Keratinocyte (primary cell): ENCODE results near the gene STEAP1. TPM values are rescaled to one million over a fixed set of nuclear protein-coding genes. Genes with fewer than 3 reads are reported as not detected.

ENCODE experiments used
- DNase-seq: peaks from one replicate; pipeline ENCODE4 v3.0.0-alpha.2; 2011; ENCODE audit warnings: low read depth, missing footprints, low spot score
- FAIRE-seq: peaks from 2 replicates; lab custom pipeline; 2011; peaks lifted over from hg19 to GRCh38; lab: Jason Lieb, UNC
- H2AFZ ChIP-seq: 2 replicates; pipeline ENCODE4 v1.6.0; 2012; ENCODE audit warnings: low read length, control low read depth, inconsistent platforms; ENCODE audit not compliant: control insufficient read depth
- H3K27ac ChIP-seq: 2 replicates; pipeline ENCODE4 v1.5.1; 2011; ENCODE audit warnings: low read length; ENCODE audit not compliant: control insufficient read depth, insufficient read depth
- H3K27me3 ChIP-seq: 3 replicates; pipeline ENCODE4 v1.6.0; 2011; ENCODE audit warnings: low read length; ENCODE audit not compliant: control insufficient read depth, insufficient read depth; ENCODE audit errors: extremely low read depth
- H3K36me3 ChIP-seq, 2 experiments: 2 replicates in 1 of 2; 3 replicates in 1 of 2; pipeline ENCODE4 v1.5.1; 2011; ENCODE audit warnings: low read length in 2 of 2, mild to moderate bottlenecking in 1 of 2; ENCODE audit not compliant: control insufficient read depth in 2 of 2, insufficient read depth in 2 of 2; ENCODE audit errors: extremely low read depth in 1 of 2
- H3K4me1 ChIP-seq: 3 replicates; pipeline ENCODE4 v1.5.1; 2011; ENCODE audit warnings: low read length; ENCODE audit not compliant: control insufficient read depth, insufficient read depth; ENCODE audit errors: extremely low read depth
- H3K4me2 ChIP-seq: 3 replicates; pipeline ENCODE4 v1.6.0; 2011; ENCODE audit warnings: low read depth, low read length; ENCODE audit not compliant: control insufficient read depth, insufficient read depth; ENCODE audit errors: extremely low read depth
- H3K4me3 ChIP-seq, 3 experiments: fragments of 200-600 bp in 1 of 3; sonication (generic) in 1 of 3; 2 replicates in 2 of 3; 3 replicates in 1 of 3; pipeline ENCODE4 v1.5.1; 2011 to 2016; ENCODE audit warnings: low read length in 3 of 3, mild to moderate bottlenecking in 3 of 3, control low read depth in 2 of 3, inconsistent platforms in 1 of 3, low read depth in 1 of 3, mixed read lengths in 1 of 3, mixed run types in 1 of 3, moderate library complexity in 1 of 3; ENCODE audit not compliant: control insufficient read depth in 2 of 3, insufficient read depth in 2 of 3; ENCODE audit errors: extremely low read depth in 1 of 3
- H3K79me2 ChIP-seq: 2 replicates; pipeline ENCODE4 v1.6.0; 2012; ENCODE audit warnings: low read length; ENCODE audit not compliant: control insufficient read depth, insufficient read depth
- H3K9ac ChIP-seq: 3 replicates; pipeline ENCODE4 v1.6.0; 2011; ENCODE audit warnings: low read length; ENCODE audit not compliant: control insufficient read depth, insufficient read depth; ENCODE audit errors: extremely low read depth
- H3K9me1 ChIP-seq: 3 replicates; pipeline ENCODE4 v1.6.0; 2011; ENCODE audit warnings: low read length; ENCODE audit not compliant: control insufficient read depth, insufficient read depth; ENCODE audit errors: extremely low read depth
- H3K9me3 ChIP-seq: 2 replicates; pipeline ENCODE4 v1.5.1; 2012; ENCODE audit warnings: low read depth, low read length; ENCODE audit not compliant: control insufficient read depth
- H4K20me1 ChIP-seq: 3 replicates; pipeline ENCODE4 v1.6.0; 2011; ENCODE audit warnings: low read length; ENCODE audit not compliant: control insufficient read depth, insufficient read depth; ENCODE audit errors: extremely low read depth
- CTCF ChIP-seq, 3 experiments: IDR thresholded peaks in 1 of 3; conservative IDR thresholded peaks in 1 of 3; optimal IDR thresholded peaks in 1 of 3; 2 replicates in 2 of 3; 3 replicates in 1 of 3; pipeline versions ENCODE3 to v1.5.1; 2011; ENCODE audit warnings: low read length in 3 of 3, mild to moderate bottlenecking in 3 of 3, moderate library complexity in 2 of 3, control low read depth in 1 of 3, inconsistent platforms in 1 of 3; ENCODE audit not compliant: insufficient read depth in 2 of 3; ENCODE audit errors: extremely low read depth in 1 of 3
- EZH2 ChIP-seq: IDR thresholded peaks from one replicate; pipeline ENCODE4 v1.6.1; 2012; ENCODE audit warnings: inconsistent platforms, mild to moderate bottlenecking, low read length, moderate library complexity
- dilution Hi-C: fragments of 300-500 bp; cut with MboI; formaldehyde crosslinking; loops from one replicate; pipeline ENCODE4 v1.7.0; 2020; ENCODE audit warnings: low sequenced_read_pairs; ENCODE audit not compliant: extremely low pct_ligation_motif_present
- polyA plus RNA-seq, 5 experiments: library from polyadenylated mRNA; depleted of rRNA in 3 of 5; stranded (reverse) in 3 of 5; stranded (forward) in 1 of 5; unstranded in 1 of 5; fragments of >200 nt; gene quantifications; 1 replicate in 1 of 5; 2 replicates in 3 of 5; 3 replicates in 1 of 5; pipeline versions ENCODE4 v1.2.1 to v1.2.3, GENCODE V29; 2011 to 2012; ENCODE audit warnings: missing spikeins in 2 of 5, low read depth in 1 of 5, low replicate concordance in 1 of 5

STEAP1 gene
- polyA plus RNA-seq, 1 donor (not counting 4 experiments of a cell fraction or from before 2014, with no cell fraction given), result 19.0 TPM

- H2AFZ ChIP-seq, result no peak overlapping the region
- H3K27ac ChIP-seq, result no peak overlapping the region
- H3K4me2 ChIP-seq, result no peak overlapping the region
- H3K27me3 ChIP-seq, result no peaks in the 10 kb centered on the region
- no peak overlapping the region for H3K4me3 ChIP-seq
- no peaks in the 10 kb centered on the region for H3K79me2 ChIP-seq
- no peak overlapping the region for H3K9ac ChIP-seq
- H3K9me1 ChIP-seq, result no peaks in the 10 kb centered on the region
- H4K20me1 ChIP-seq, result no peaks in the 10 kb centered on the region
- peaks cover 2% of the 10 kb centered on the region for H3K9me3 ChIP-seq
- TF ChIP-seq CTCF (optimal IDR thresholded peaks at IDR 0.05 in 1 of 3, IDR thresholded peaks at IDR 0.05 in 1 of 3, conservative IDR thresholded peaks at IDR 0.05 in 1 of 3; ENCODE audit: extremely low read depth in 1 of 3, insufficient read depth in 2 of 3, low read length in 3 of 3) (no peak), EZH2 (no peak)
- H3K36me3 ChIP-seq, result no peaks in the 10 kb centered on the region
- dilution Hi-C loops, result no loop called here
- no peak for FAIRE-seq
- no peaks in the 10 kb centered on the region for H3K4me1 ChIP-seq
- no peak for DNase-seq
These were observed 40.9 kb downstream of the STEAP1 start for GRCh38 chr7:90194911-90195809.

GRCh38 chr7:90201500-90202195, 47.4 kb downstream of the STEAP1 start:
- Histone ChIP-seq H3K79me2 (no peaks in the 10 kb centered on the region), H3K9me3 (no peaks in the 10 kb centered on the region), H3K4me3 (no peak overlapping the region), H3K9ac (no peak overlapping the region), H3K27ac (no peak overlapping the region), H3K4me2 (no peak overlapping the region), H3K9me1 (no peaks in the 10 kb centered on the region), H3K27me3 (no peaks in the 10 kb centered on the region), H3K4me1 (no peaks in the 10 kb centered on the region), H2AFZ (no peak overlapping the region), H4K20me1 (no peaks in the 10 kb centered on the region), H3K36me3 (no peaks in the 10 kb centered on the region)
- FAIRE-seq (no peak), DNase-seq (no peak)
- no peak for TF ChIP-seq EZH2
- no peak for TF ChIP-seq CTCF (optimal IDR thresholded peaks at IDR 0.05 in 1 of 3, IDR thresholded peaks at IDR 0.05 in 1 of 3, conservative IDR thresholded peaks at IDR 0.05 in 1 of 3; ENCODE audit: extremely low read depth in 1 of 3, insufficient read depth in 2 of 3, low read length in 3 of 3)
- dilution Hi-C loops, result no loop called here
